Stimulated activated CD8-positive, alpha-beta memory T cell treated with anti-CD3 and anti-CD28 coated beads, Interleukin-2, amount 100 ng/mL, for 48 hours (primary cell): ENCODE results near the gene SERINC4.
"Not testable (repeated sequence)": the region's sequence is repeated elsewhere in the genome, so short reads cannot be mapped to it uniquely, and the experiment has no call there.

Experiments
- DNase-seq, 2 donors: peaks; one replicate each; pipeline ENCODE4 v3.0.0-alpha.2; 2020; ENCODE audit warnings: low read depth in 2 of 2

SERINC4 gene

GRCh38 chr15:43749690-43750345 lies 50.2 kb downstream of the SERINC4 start:
- DNase-seq = no peak

- DNase-seq = no peak
Observed at GRCh38 chr15:43748376-43748775, 51.6 kb downstream of the SERINC4 start.

- DNase-seq = not testable (repeated sequence)
Observed at GRCh38 chr15:43746903-43747309, 53.1 kb downstream of the SERINC4 start.

GRCh38 chr15:43746245-43746902 lies 53.6 kb downstream of the SERINC4 start, which contains the start of gene PDIA3:
Gene PDIA3 (plus strand): TSS chr15:43746438. CDS start chr15:43746540, 102 bp downstream.
- peak; percentile 87 to 89 for DNase-seq
